LoVo (cell line): ENCODE results near the gene TCF7L2.

ENCODE experiments used
- DNase-seq: peaks from one replicate; pipeline ENCODE4 v3.0.0-alpha.2; 2016; ENCODE audit warnings: low spot score

The TCF7L2 gene

GRCh38 chr10:113178771-113179170, 228.7 kb downstream of the TCF7L2 start:
- DNase-seq, result no peak

GRCh38 chr10:113179265-113179664, 229.2 kb downstream of the TCF7L2 start:
- no peak for DNase-seq

GRCh38 chr10:113179966-113180365, 229.9 kb downstream of the TCF7L2 start:
- DNase-seq, result no peak

- no peak for DNase-seq
These were observed 230.5 kb downstream of the TCF7L2 start for GRCh38 chr10:113180401-113181154.

- DNase-seq, result no peak
These were observed 232.1 kb downstream of the TCF7L2 start for GRCh38 chr10:113182154-113182553.

GRCh38 chr10:113183573-113183972, 233.5 kb downstream of the TCF7L2 start:
- DNase-seq, result no peak

GRCh38 chr10:113187063-113187777, 237.2 kb downstream of the TCF7L2 start:
- DNase-seq, result no peak

- no peak for DNase-seq
These were observed 249.4 kb downstream of the TCF7L2 start for GRCh38 chr10:113199459-113199858.

GRCh38 chr10:113202011-113202410, 252.0 kb downstream of the TCF7L2 start:
- DNase-seq, result no peak

GRCh38 chr10:113207924-113208323, 257.9 kb downstream of the TCF7L2 start:
- no peak for DNase-seq

- no peak for DNase-seq
These were observed 263.0 kb downstream of the TCF7L2 start for GRCh38 chr10:113213035-113213434.

GRCh38 chr10:113214331-113214730, 264.3 kb downstream of the TCF7L2 start:
- no peak for DNase-seq

GRCh38 chr10:113216102-113216501, 266.1 kb downstream of the TCF7L2 start:
- DNase-seq, result peak; percentile 23
